Uterus (tissue), 4 donors: ENCODE results near the gene ATAD3B. TPM values are rescaled to one million over a fixed set of nuclear protein-coding genes. Genes with fewer than 3 reads are reported as not detected.
A peak's percentile ranks its signal among the peaks of the same experiment; 100 is the strongest.

Experiments
- DNase-seq, 2 donors: peaks; one replicate each; pipeline ENCODE4 v3.0.0-alpha.2; 2019 to 2020
- H3K27ac ChIP-seq, 2 donors: fragments of 200-600 bp; sonication (generic); 1 replicate in 1 of 2; 2 replicates in 1 of 2; pipeline ENCODE4 v1.5.1; 2016 to 2018
- H3K27me3 ChIP-seq, 2 donors: fragments of 200-600 bp; sonication (generic); one replicate each; pipeline ENCODE4 v1.5.1; 2018 to 2019; ENCODE audit warnings: control low read depth in 1 of 2
- H3K36me3 ChIP-seq, 2 donors: fragments of 200-600 bp; sonication (generic); one replicate each; pipeline ENCODE4 v1.5.1; 2019; ENCODE audit warnings: control low read depth in 1 of 2
- H3K4me1 ChIP-seq, 2 donors: fragments of 200-600 bp; sonication (generic); one replicate each; pipeline ENCODE4 v1.5.1; 2018 to 2019; ENCODE audit warnings: control low read depth in 1 of 2
- H3K4me3 ChIP-seq, 2 donors: fragments of 200-600 bp; sonication (generic); 1 replicate in 1 of 2; 2 replicates in 1 of 2; pipeline ENCODE4 v1.5.1; 2018 to 2019; ENCODE audit warnings: mild to moderate bottlenecking in 1 of 2
- H3K9me3 ChIP-seq, 2 donors: fragments of 200-600 bp; sonication (generic); one replicate each; pipeline ENCODE4 v1.5.1; 2019; ENCODE audit warnings: control low read depth in 1 of 2
- POLR2A ChIP-seq, 2 donors: fragments of 450-650 bp; IDR thresholded peaks; one replicate each; pipeline ENCODE4 v1.6.1; 2016; ENCODE audit warnings: antibody characterized with exemption in 2 of 2, mild to moderate bottlenecking in 1 of 2, moderate library complexity in 1 of 2
- intact Hi-C: fragments of 100-400 bp; cut with DNase I; formaldehyde crosslinking; loops from one replicate; pipeline ENCODE4 v1.15.1; 2023; ENCODE audit warnings: low total_unique reads
- total RNA-seq, 4 donors: library from RNA; depleted of rRNA in 3 of 4; stranded (reverse); fragments of >200 nt in 3 of 4; gene quantifications; one replicate each; pipeline versions ENCODE4 v1.1.0 to v1.2.4, GENCODE V29; 2014 to 2023
- TF ChIP-seq, protein P1 (sequence below), 4 experiments: fragments of 200-600 bp in 2 of 4; fragments of 450-650 bp in 2 of 4; sonication (generic) in 2 of 4; IDR thresholded peaks; one replicate each; pipeline ENCODE4 v1.5.1; 2016 to 2019; ENCODE audit warnings: antibody characterized with exemption in 4 of 4, mild to moderate bottlenecking in 2 of 4, moderate library complexity in 1 of 4
- donor health status: DM: yes; HTN: yes; CAD: no.

ATAD3B gene, protein sequence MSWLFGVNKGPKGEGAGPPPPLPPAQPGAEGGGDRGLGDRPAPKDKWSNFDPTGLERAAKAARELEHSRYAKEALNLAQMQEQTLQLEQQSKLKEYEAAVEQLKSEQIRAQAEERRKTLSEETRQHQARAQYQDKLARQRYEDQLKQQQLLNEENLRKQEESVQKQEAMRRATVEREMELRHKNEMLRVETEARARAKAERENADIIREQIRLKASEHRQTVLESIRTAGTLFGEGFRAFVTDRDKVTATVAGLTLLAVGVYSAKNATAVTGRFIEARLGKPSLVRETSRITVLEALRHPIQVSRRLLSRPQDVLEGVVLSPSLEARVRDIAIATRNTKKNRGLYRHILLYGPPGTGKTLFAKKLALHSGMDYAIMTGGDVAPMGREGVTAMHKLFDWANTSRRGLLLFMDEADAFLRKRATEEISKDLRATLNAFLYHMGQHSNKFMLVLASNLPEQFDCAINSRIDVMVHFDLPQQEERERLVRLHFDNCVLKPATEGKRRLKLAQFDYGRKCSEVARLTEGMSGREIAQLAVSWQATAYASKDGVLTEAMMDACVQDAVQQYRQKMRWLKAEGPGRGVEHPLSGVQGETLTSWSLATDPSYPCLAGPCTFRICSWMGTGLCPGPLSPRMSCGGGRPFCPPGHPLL
- 10 to 100 TPM in 3 of 4 donors, 1 to 10 TPM in 1; 2.1 to 20.5 (median 17.8) TPM for total RNA-seq

- Histone ChIP-seq H3K27me3 (no peaks in the 10 kb centered on the region), H3K27ac (peak within 1 kb of the TSS; percentile 77 to 84), H3K9me3 (no peaks in the 10 kb centered on the region), H3K36me3 (no peaks in the 10 kb centered on the region), H3K4me1 (peaks cover 0 to 5% of the 10 kb centered on the region in 2 donors), H3K4me3 (peak within 1 kb of the TSS; percentile 80 to 99)
- peak; percentile 14 to 56 for TF ChIP-seq POLR2A (IDR thresholded peaks at IDR 0.05)
- TF ChIP-seq, protein P1, sequence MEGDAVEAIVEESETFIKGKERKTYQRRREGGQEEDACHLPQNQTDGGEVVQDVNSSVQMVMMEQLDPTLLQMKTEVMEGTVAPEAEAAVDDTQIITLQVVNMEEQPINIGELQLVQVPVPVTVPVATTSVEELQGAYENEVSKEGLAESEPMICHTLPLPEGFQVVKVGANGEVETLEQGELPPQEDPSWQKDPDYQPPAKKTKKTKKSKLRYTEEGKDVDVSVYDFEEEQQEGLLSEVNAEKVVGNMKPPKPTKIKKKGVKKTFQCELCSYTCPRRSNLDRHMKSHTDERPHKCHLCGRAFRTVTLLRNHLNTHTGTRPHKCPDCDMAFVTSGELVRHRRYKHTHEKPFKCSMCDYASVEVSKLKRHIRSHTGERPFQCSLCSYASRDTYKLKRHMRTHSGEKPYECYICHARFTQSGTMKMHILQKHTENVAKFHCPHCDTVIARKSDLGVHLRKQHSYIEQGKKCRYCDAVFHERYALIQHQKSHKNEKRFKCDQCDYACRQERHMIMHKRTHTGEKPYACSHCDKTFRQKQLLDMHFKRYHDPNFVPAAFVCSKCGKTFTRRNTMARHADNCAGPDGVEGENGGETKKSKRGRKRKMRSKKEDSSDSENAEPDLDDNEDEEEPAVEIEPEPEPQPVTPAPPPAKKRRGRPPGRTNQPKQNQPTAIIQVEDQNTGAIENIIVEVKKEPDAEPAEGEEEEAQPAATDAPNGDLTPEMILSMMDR (IDR thresholded peaks at IDR 0.05), result peak in 1 of 4 experiments; percentile 13
- intact Hi-C loops, result no loop called here
- peak; percentile 82 to 91 for DNase-seq
Observed at GRCh38 chr1:1471389-1472052, at the start of gene ATAD3B. Gene ATAD3B (plus strand): TSS chr1:1471765. CDS start chr1:1471885, 120 bp downstream.

GRCh38 chr1:1421907-1422464 lies 49.6 kb upstream of the ATAD3B start:
- H3K4me1 ChIP-seq, result no peaks in the 10 kb centered on the region

GRCh38 chr1:1422465-1423244 lies 48.9 kb upstream of the ATAD3B start:
- Histone ChIP-seq H3K27ac (no peak overlapping the region), H3K27me3 (no peaks in the 10 kb centered on the region)

More at GRCh38 chr1:1421907-1422464, 49.6 kb upstream of the ATAD3B start:
- no peaks in the 10 kb centered on the region for H3K27me3 ChIP-seq
- intact Hi-C loops, result no loop called here
- H3K4me3 ChIP-seq, result no peak overlapping the region
- no peak overlapping the region for H3K27ac ChIP-seq
- DNase-seq, result no peak
- H3K9me3 ChIP-seq, result no peaks in the 10 kb centered on the region
- H3K36me3 ChIP-seq, result no peaks in the 10 kb centered on the region
- no peak for TF ChIP-seq POLR2A (IDR thresholded peaks at IDR 0.05)
- TF ChIP-seq, protein P1 (IDR thresholded peaks at IDR 0.05), result no peak

DNA sequence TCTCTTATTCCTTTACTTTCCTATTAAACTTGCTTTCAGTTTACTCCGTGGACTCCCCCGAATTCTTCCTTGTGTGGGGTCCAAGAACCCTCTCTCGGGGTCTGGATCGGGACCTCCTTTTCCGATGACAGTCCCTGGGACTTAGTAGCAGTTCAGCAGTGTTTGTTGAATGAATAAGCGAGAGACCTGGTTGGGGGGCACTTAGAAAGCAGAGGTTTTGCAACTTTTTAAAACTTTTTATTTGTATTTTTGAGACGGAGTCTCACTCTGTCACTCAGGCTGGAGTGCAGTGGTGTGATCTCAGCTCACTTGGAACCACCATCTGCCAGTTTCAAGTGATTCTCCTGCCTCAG lies 48.3 kb upstream of the ATAD3B start:
- Histone ChIP-seq H3K27ac (no peak overlapping the region), H3K4me1 (no peaks in the 10 kb centered on the region)

More at GRCh38 chr1:1422465-1423244, 48.9 kb upstream of the ATAD3B start:
- intact Hi-C loops, result no loop called here
- no peaks in the 10 kb centered on the region for H3K4me1 ChIP-seq
- H3K4me3 ChIP-seq, result no peak overlapping the region
- H3K36me3 ChIP-seq, result no peaks in the 10 kb centered on the region
- DNase-seq, result no peak
- TF ChIP-seq POLR2A (IDR thresholded peaks at IDR 0.05), result no peak
- TF ChIP-seq, protein P1 (IDR thresholded peaks at IDR 0.05), result no peak
- H3K9me3 ChIP-seq, result no peaks in the 10 kb centered on the region

More for the DNA sequence above, 48.3 kb upstream of the ATAD3B start:
- H3K27me3 ChIP-seq, result no peaks in the 10 kb centered on the region
- intact Hi-C loops, result no loop called here
- no peak for DNase-seq
- no peaks in the 10 kb centered on the region for H3K36me3 ChIP-seq
- TF ChIP-seq, protein P1 (IDR thresholded peaks at IDR 0.05), result no peak
- TF ChIP-seq POLR2A (IDR thresholded peaks at IDR 0.05), result no peak
- H3K9me3 ChIP-seq, result no peaks in the 10 kb centered on the region
- no peak overlapping the region for H3K4me3 ChIP-seq
